Hematopoietic multipotent progenitor cell treated with erythropoietin and hydrocortisone succinate and interleukin-3 and kit ligand, for 8 days (in vitro differentiated cells): ENCODE results near the gene TSPAN9.

Experiments used
- DNase-seq: peaks from one replicate; pipeline ENCODE4 v3.0.0-alpha.2; 2015

Gene TSPAN9

GRCh38 chr12:3257411-3257810 lies 180.2 kb downstream of the TSPAN9 start:
- DNase-seq = no peak

- DNase-seq = no peak
Observed at GRCh38 chr12:3259973-3260372, 182.8 kb downstream of the TSPAN9 start.

- no peak for DNase-seq
Observed at GRCh38 chr12:3261782-3262359, 184.7 kb downstream of the TSPAN9 start.

- DNase-seq = no peak
Observed at GRCh38 chr12:3262470-3262869, 185.3 kb downstream of the TSPAN9 start.

- DNase-seq = no peak
Observed at GRCh38 chr12:3263282-3263681, 186.1 kb downstream of the TSPAN9 start.

- no peak for DNase-seq
Observed at GRCh38 chr12:3263939-3264922, 187.1 kb downstream of the TSPAN9 start.

GRCh38 chr12:3265406-3265805 lies 188.2 kb downstream of the TSPAN9 start:
- no peak for DNase-seq

- DNase-seq = no peak
Observed at GRCh38 chr12:3266638-3267037, 189.5 kb downstream of the TSPAN9 start.

GRCh38 chr12:3267690-3268089 lies 190.5 kb downstream of the TSPAN9 start:
- DNase-seq = no peak

- DNase-seq = no peak
Observed at GRCh38 chr12:3269594-3269993, 192.4 kb downstream of the TSPAN9 start.

GRCh38 chr12:3271146-3271545 lies 194.0 kb downstream of the TSPAN9 start:
- DNase-seq = no peak

- DNase-seq = no peak
Observed at GRCh38 chr12:3271639-3272038, 194.5 kb downstream of the TSPAN9 start.

GRCh38 chr12:3272958-3273357 lies 195.8 kb downstream of the TSPAN9 start:
- DNase-seq = no peak

- no peak for DNase-seq
Observed at GRCh38 chr12:3273409-3273853, 196.3 kb downstream of the TSPAN9 start.

GRCh38 chr12:3274664-3275063 lies 197.5 kb downstream of the TSPAN9 start:
- DNase-seq = no peak

- peak; percentile 54 for DNase-seq
Observed at GRCh38 chr12:3275171-3276041, 198.2 kb downstream of the TSPAN9 start.

GRCh38 chr12:3276226-3276625 lies 199.0 kb downstream of the TSPAN9 start:
- no peak for DNase-seq

GRCh38 chr12:3277306-3277943 lies 200.2 kb downstream of the TSPAN9 start:
- no peak for DNase-seq

GRCh38 chr12:3278681-3279414 lies 201.7 kb downstream of the TSPAN9 start:
- DNase-seq = no peak

GRCh38 chr12:3279415-3279780 lies 202.2 kb downstream of the TSPAN9 start:
- no peak for DNase-seq

- no peak for DNase-seq
Observed at GRCh38 chr12:3279832-3280231, 202.7 kb downstream of the TSPAN9 start.

GRCh38 chr12:3280967-3281366 lies 203.8 kb downstream of the TSPAN9 start:
- no peak for DNase-seq
